Activated CD8-positive, alpha-beta memory T cell treated with anti-CD3 and anti-CD28 coated beads for 1 hour (primary cell): ENCODE results near the gene GM2A.

ENCODE experiments used
- DNase-seq, 2 donors: peaks; one replicate each; pipeline ENCODE4 v3.0.0-alpha.2; 2020; ENCODE audit warnings: low read depth in 1 of 2; ENCODE audit errors: extremely low read depth in 1 of 2

The GM2A gene

DNA sequence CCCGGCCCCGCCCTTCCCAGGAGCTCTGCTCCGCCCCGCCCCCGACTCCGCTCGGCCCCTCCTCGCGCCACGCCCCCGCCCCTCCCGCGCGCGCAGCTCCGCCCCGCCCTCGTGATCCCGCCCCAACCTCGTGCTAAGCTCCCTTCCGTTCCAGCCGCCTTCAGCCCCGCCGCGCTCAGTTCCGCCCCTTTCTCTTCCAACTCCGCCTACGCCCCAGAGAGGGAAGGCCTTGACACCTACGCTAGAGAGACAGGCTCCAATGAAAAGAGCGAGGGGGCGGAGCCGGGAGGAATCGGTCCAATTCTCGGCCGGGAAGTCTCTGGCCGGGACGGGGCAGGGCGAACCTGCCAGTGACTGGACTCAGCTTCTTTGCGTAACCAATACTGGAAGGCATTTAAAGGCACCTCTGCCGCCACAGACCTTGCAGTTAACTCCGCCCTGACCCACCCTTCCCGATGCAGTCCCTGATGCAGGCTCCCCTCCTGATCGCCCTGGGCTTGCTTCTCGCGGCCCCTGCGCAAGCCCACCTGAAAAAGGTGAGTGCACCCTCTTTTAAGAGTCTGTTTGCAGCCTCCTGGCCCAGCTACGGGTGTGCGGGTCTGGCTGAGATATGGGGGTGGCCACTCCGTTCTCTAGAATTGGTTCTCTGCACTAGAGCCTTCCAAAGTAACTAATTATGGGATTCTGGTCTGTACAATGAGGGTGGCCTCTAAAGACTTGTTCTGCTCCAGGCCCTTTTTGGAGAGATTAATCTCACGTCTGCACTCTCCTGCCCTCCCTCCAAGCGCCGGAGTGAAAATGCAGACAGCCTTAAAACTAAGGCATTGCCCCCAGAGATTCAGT is at the start of gene GM2A:
Gene GM2A, plus strand, starts transcription at position 424 of the 843 bp plus-strand sequence. Its CDS starts 32 bp downstream, at position 456.
- DNase-seq = peak; percentile 96

DNA sequence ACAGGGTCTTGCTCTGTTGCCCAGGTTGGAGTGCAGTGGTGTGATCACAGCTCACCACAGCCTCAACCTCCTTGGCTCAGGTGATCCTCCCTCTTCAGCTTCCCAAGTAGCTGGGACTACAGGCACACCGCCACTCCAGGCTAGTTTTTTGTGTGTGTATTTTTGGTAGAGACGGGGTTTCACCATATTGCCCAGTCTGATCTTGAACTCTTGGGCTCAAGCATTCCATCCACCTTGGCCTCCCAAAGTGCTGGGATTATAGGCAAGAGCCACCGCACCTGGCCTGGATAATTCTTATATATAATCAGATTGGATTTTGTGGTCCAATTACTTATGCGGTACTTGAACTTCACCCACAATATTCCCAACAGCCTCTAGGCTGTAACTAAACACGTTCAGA is 48.9 kb upstream of the GM2A start:
- DNase-seq = no peak

DNA sequence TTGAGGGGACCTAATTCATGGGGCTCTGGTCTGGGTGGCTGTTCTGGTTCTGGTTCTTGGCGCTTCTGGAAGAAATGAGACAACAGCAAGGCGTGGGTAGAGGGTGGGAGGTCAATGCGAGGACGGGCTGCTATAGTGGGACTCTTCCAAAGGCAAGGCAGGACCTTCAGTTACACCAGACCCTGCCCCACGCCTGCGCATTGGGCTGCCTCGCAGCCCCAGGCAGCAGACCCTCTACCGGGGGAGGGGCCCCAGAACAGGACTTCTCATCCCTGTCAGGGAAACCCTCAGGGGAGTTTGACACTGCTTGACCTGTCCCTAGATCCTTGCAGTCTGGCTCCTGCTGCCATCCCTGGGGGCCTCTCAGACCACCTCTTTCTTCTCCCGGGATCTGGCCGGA is 47.6 kb upstream of the GM2A start:
- DNase-seq = no peak

DNA sequence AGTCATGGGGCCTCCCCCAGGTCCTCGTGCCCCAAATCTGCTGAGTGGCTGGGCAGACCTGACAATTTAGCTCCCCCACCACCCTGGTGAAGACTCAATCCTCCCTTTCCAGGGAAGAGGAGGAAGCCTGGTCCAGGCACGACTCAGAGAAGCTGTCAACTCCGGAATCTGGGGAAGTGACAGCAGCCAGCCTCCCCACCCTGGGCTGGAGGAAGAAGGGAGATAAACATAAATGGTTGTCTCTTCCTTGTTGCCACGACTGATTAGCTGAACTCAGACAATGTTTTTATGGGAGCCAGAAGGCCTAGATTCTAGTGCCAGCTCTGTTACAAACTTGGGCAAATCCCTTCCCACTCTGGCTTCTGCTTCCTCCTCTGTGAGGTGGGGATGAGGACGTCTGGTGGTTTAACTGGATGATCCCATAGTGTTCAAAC is 44.5 kb upstream of the GM2A start:
- no peak for DNase-seq

DNA sequence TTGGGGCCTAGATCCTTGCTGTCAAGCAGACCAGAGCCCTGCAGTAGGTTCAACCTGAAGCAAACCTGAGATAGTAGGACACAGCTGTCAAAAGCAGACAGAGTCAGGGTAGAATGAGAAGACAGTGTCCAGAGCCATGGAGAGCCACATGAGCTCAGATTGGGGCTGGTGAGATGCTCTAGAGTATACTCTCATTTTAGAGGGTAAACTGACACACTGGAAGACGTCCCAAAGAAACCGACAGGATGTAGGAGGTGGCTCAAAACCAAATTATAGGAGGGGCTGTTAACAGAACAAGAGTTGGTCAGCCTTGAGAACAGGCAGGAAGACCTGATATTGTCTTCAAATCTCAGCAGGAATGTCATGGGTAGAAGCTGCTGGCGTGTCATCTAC is 40.6 kb upstream of the GM2A start:
- no peak for DNase-seq

DNA sequence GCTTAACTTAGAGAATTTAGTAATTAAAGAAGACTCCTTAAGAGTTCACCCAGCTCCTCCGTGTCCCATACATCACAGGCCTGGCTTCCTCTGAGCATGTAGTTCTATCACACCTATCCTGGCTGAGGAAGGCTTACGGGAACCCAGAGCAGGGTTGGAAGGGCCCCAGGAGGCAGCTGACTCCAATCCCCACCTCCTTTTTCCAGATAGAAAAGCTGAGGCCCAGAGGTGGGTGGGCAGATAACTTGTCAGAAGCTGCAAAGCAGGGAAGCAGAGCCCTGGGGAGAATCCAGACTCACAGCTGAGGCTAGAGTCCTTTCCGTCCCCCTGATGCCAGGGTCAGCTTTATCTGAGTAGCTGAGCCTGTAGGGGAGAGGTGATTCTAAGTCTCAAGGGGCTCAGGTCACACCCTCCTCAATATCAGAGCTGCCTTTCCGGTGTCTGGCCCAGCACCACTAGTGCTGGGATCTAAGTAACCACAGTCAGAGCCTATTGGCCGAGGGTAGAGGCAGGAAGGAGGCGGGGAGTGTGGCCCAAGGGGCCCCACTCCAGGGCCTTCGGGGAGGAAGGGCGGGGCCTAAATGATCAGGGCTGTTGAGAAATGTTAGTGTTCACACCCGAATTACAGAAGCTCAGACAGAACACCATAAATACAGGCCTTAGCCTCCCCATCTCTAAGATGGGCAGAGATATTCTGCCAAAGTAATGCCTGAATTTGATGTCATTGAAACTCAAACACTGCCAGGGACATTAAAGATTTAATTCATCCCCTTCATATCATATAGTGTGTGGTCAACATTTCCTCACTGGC is 39.0 kb upstream of the GM2A start:
- peak; percentile 70 to 75 for DNase-seq

DNA sequence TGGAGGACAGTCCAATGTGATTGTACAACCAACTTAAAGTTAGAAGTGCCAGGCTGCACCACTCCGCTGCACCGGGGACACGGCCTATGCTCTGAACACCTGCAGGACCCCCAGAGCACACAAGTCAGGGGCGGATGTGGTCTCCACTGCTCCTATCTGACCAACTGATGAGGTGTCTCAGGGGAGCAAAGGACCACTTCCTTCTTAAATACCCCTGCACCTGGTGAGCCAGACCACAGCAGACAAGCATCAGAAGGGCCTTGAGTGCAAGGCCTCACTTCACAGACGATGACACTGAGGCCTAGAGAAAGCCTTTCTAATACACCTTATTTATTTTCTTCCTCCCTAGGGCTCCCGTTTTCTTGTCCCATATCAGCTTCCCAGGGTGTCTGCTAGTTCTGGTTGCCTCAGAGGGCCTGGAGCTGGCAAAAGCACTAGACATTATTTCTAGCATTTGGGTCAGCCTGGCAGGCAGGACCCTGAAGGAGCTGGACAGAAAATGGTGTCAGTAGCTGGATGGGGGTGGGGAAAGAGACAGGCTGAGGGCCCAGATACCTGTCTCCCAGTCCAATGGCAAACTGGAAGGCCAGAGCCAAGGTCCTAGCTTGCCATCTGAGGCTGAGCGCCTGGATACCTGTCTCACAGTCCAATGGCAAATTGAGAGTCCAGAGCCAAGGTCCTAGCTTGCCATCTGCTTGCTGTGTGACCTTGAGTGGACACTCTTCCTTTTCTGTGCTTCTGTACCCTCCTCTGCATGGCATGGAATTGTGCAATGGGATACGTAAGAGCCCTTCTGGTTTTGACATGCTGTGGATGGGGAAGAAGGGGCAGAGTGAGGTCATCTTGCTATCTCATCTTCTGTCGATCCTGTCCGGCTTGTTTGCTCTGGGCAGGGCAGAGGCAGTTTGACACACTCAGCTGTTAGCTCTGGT is 38.1 kb upstream of the GM2A start:
- no peak for DNase-seq

DNA sequence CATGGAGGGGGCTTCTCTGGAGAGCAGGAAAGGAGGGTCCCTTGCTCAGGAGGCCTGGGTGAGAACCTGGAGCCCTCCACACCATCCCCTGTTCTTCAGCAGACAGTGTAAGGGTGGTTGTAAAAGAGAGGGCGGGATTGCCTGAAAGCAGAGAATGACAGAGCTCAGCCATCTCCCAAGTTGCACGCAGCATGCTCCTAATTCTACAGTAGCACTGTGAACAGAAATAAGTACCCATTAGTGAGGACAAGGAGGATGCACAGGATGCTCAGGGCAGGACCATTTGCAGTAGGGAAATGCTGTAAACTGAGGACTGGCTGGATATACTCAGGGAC is 37.5 kb upstream of the GM2A start:
- DNase-seq = no peak

DNA sequence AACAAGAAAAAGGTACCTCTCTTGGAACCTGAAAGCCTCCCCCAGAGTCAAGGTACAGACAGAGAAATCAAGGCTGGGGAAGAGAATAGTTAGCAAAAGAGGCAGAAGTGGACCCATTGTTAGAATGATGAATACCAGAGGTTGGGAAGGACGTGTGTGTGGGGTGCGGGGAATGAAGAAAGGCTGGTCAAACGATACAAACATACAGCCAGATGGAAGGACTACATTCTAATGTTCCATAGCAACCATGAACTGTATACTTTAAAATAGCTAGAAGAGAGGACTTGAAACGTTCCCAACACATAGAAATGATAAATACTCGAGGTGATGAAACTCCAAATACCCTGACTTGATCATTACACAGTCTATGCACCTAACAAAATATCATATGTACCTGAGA is 36.2 kb upstream of the GM2A start:
- DNase-seq = no peak

DNA sequence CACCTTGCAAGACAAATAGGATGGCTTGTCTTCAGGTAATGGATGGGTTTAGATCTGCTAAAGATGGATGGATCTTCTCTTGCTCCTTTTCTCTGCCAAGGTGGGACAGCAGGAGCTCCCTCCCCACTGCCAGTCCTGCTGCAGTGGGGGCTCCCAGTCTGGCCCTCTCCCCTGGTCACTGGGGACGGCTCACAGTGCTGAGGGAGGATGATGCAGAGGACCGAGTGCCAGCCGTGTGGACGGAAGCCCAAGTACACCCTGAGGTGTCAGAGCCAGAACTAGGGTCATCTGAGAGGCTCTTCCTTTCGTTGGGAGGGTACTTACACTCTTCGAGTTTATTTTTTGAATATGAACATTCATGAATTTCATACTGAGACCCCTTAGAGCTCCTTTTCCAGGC is 34.8 kb upstream of the GM2A start:
- DNase-seq = no peak

DNA sequence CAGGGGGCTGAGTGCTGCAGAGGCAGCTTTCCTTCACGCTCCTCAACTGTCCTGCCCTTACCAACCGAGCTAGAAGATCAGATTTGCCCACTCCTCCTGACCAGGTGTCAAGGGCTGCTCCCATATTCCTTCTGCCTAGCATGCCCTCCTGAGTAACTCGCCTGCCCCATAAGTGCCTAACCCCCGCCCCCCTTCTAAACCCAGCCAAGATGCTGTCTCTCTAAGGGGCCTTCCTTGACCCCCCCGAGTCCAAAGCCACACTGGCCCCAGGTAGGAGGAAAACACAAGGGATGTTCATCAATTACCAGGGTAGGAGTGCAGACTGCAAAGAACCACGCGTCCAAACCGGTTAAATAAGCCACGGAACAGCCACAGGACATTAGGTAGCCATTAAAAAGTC is 33.8 kb upstream of the GM2A start:
- no peak for DNase-seq

DNA sequence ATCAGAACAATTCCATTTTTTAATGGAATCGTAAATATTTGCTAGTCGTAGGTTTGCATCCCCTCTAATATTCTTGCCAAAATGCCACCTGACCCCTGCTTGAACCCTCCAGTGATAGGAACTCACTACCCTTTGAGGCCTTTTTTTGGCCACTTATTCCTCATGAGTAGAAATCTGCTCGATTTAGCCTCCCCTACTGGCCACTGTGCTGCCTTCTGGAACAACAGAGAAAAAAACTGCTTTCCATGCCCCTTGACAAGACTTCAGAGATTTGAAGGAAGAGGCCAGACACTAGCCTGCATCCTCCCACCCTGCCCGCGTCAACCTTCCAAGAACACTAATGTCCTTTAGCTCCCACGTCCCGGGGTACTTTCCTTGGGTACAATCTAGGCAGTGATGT is 33.2 kb upstream of the GM2A start:
- no peak for DNase-seq

DNA sequence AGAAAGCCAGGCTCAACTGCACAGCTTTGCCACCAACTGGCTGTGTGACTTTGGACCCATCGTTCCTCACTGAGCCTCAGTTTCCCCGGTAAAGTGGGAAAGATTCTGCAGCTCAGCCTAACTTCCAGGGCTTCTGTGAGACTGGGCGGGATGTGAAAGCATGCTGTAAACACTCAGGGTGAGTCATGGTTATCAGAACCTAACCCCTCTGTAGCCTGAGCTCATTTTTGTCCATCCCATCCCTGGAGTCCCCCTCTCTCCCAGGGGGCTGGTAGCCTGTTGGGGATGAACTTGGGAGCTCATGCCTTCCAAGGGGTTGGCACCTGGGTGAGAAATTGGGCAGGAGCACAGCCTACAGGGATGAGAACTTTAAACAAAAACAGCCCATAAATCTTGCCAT is 31.4 kb upstream of the GM2A start:
- DNase-seq = no peak

DNA sequence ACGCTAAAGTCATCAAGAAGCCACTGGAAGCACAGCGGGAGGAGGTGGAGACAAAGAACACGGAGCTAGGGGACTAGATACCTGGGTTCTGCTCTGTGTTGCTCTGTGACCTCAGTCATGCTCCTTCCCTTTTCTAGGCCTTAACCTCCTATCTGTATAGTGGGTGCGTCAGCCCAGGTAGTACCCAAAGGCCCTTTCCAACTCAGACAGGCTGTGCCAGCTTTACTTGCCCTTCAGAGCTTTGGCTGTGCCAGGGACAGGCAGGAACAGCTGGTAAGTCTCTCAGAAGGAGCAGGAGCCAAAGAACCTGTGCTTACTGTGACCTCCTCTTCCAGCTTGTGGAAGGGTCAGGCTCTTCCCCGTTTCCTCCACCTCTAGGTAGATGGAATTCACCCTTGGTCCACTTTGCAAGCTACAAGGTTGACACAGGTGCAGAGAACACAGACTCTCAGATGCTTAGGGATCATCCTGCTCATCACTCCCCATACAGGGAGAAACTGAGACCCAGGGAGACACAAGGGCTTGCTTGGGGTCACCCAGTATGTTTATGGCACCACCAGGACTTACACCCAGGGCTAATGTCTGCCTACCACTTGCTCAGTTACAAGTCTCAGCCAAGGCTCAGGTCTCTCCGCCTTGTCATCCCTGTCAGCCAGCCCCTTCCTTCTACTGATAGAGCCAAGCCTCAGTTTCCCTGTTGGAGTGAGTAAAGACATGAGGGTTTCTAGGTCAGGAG is 30.8 kb upstream of the GM2A start:
- DNase-seq = no peak

DNA sequence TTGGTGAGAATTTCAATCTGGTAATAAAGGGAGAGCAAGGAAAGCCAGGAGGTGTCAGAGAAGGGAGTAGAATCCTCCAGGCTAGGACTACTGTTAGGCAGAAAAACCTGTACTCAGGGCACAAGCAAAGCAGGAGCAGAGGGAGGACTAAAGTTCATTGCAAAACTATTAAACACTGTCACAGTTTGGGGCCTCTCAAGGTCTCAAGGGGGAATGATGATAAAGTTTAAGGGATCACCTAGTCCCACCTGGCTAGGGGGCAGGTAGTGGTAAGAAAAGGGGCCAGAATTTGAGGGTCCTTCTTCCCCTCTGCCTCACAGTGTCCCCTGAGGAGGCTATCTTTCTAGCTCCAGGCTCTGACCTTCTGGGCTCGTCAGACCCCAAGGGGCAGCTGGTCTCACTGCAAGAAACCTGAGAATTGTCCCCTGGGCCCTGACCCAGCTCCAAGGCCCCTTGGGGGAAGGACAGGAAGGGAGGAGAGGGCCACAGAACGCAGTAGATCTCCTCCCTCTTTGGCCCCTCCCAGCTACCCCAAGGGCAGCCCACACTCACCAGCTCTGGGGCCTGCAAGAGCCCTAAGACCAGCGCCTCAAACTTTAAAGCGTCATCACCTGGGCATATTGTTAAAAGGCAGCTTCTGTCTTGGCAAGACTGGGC is 30.1 kb upstream of the GM2A start:
- DNase-seq = no peak

DNA sequence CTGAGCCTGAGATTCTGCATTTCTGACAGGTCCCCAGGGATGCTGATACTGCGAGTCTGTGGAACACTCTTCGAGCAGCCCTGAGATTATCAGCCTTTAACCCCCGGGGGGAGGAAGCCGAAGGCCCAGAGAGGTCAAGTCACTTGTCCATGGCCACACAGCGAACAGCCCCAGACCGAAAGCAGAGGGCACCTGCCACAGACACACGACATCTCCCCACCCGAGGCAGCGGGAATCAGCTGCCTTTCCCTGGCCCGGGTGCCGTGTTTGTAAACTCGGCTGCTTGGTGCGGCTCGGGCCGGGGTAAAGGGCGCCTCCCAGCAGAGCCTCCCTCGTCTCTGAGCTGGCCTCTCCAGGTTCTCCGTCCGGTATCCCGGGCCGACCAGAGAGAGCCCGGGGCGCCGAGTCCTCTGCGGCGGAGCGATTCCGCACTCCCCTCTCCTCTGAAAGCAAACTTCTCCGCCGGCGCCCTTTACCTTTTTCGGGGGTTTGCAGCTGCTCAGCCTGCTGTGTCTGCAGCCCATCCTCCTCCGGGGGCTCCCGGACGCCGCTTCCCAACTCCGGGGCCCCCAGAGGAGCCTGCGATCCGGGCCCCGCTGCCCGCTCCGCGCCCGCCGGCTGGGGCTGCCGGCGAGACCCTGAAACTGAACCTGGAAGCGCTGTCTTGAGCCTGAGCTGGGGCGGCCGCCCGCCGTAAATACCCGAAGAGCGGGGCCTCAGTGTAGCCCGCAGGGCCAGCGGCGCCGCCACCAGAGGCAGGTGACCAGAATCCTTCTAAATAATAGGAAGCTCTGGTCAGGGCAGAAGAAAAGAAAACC is 29.3 kb upstream of the GM2A start, which contains the start of gene CCDC69:
Gene CCDC69, minus strand, starts transcription at position 646 of the 818 bp plus-strand sequence. Its CDS starts 122 bp downstream, at position 524.
- peak in 1 of 2 donors; percentile 42 for DNase-seq

DNA sequence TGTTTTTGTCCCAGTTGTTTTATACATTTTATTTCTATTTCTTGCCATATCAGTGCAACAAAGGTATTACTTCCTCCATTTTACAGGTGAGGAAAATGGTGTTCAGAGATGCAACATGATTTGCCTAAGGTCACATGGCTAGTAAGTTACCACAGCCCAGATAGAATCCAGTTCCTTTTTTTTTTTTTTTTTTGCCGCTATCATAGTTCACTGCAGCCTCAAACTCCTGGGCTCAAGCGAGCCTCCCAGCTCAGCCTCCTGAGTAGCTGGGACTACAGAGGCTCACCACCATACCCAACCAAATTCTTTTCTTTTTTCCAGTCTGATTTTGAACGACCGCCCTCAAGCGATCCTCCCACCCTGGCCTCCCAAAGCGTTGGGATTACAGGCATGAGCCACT is 28.6 kb upstream of the GM2A start:
- no peak for DNase-seq

DNA sequence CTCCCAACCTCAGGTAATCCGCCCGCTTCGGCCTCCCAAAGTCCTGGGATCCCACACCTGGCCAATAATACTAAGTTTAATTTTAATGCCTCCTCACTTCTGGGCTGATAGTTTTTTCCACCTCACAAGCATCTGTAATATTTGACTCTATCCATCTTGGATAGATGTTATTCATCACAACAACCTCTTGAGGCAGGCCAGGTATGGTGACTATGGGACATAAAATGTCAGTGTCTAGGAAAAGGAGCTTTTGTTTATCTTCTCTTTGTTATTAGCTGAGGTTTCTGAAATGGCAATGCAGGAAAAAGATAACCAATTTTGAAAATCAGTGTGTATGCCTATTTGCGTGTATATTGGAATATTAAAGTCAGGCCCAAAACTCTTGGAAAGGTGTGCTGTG is 27.9 kb upstream of the GM2A start:
- no peak for DNase-seq

DNA sequence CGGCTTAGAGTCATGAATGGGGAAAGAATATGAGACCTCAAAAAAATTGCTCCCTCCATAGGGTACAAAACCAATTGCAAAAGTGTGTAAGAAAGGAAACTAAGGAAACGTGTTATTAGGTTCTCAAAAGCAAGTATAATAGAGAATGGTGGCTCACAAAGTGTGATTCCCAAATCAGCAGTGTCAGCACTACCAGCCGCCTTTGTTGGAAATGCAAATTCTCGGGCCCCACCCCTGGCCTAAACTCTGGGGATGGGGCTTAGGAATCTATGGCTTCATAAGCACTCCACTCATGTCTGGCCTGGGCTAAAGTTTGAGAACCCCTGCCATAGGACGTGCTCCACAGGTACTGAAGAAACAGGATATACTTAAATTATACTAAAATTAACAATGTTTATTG is 27.5 kb upstream of the GM2A start:
- no peak for DNase-seq
